Rectal smooth muscle tissue (tissue), 1 donor: Measurements from ENCODE around the gene MED31.
"Not testable (repeated sequence)": the region's sequence is repeated elsewhere in the genome, so short reads cannot be mapped to it uniquely, and the experiment has no call there.

Experiments used
- H3K27ac ChIP-seq: one replicate; pipeline ENCODE4 v1.7.0; 2013; ENCODE audit warnings: low read depth, low read length, inconsistent platforms
- H3K27me3 ChIP-seq: one replicate; pipeline ENCODE4 v1.7.0; 2013; ENCODE audit warnings: low read length; ENCODE audit not compliant: control insufficient read depth, insufficient read depth
- H3K36me3 ChIP-seq: one replicate; pipeline ENCODE4 v1.7.0; 2013; ENCODE audit warnings: low read length; ENCODE audit not compliant: control insufficient read depth, insufficient read depth
- H3K4me1 ChIP-seq: one replicate; pipeline ENCODE4 v1.7.0; 2013; ENCODE audit warnings: low read length; ENCODE audit not compliant: control insufficient read depth, insufficient read depth
- H3K4me3 ChIP-seq: one replicate; pipeline ENCODE4 v1.7.0; 2013; ENCODE audit warnings: low read length
- H3K9ac ChIP-seq: one replicate; pipeline ENCODE4 v1.7.0; 2013; ENCODE audit warnings: low read length

Gene MED31

DNA sequence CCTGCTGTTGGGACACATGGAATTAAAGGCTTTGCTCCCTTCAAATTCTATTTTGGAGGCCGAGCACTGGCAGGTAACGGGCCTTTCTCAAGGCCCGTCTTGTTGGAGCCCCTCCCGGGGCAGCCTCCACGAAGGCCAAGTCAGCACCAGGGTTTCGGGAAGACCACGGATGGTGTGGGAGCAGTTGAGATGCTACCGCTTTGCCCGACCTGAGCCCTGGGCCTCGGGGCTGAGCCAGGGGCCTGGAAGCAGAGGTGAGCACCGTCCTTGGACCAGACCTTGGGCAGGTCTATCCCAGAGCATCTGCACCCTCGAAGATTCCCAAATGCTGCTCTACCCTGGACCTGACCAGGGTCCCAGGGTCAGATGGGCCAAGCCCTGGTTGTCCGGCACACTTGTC lies 23.2 kb upstream of the MED31 start:
- H3K4me3 ChIP-seq = no peak overlapping the region
- H3K4me1 ChIP-seq = no peaks in the 10 kb centered on the region
- no peak overlapping the region for H3K27ac ChIP-seq
- H3K27me3 ChIP-seq = peaks cover 11% of the 10 kb centered on the region
- no peak overlapping the region for H3K9ac ChIP-seq
- no peaks in the 10 kb centered on the region for H3K36me3 ChIP-seq

DNA sequence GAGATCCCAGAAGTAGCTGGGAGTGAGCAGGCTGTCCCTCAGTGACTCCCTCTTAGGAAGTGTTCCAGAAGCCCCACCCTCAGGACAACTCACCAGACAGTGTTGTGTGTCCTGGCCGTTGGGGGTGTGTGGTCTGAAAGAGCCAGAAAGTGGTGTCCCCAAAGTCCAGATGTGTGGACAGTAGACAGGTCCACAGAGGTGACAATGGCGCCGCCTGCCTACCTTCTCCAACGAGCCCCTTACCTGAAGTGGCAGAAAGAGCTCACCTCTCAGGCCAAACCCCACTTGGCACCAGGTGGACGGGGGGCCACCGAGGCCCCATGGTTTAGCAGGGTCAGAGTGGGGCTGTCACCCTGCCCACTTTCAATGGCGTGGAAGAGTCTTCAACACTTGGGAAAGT lies 20.0 kb upstream of the MED31 start:
- no peak overlapping the region for H3K27ac ChIP-seq
- no peak overlapping the region for H3K9ac ChIP-seq
- no peaks in the 10 kb centered on the region for H3K4me1 ChIP-seq
- no peaks in the 10 kb centered on the region for H3K36me3 ChIP-seq
- peaks cover 4% of the 10 kb centered on the region for H3K27me3 ChIP-seq
- H3K4me3 ChIP-seq = no peak overlapping the region

DNA sequence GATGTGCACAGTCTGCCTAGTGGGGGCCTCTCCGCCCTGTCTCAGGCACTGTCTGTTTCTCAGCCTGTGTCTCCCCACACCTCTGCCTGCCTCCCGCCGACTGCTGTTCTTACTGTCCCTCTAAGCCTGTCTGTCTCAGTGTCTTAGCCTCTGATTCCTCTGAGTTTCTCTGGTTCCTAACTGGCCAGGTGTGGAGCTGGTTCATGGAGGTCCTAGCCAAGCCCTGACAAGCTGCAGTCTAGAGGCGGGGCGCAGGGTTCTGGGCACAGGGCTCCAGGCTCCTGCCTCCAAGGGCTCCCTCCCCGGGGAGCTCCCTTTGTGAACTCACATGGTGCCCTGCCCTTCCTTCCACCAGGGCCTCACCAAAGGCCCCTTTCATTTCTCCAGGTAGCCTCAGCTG lies 19.6 kb upstream of the MED31 start:
- H3K27me3 ChIP-seq = peaks cover 4% of the 10 kb centered on the region
- H3K4me3 ChIP-seq = no peak overlapping the region
- H3K4me1 ChIP-seq = no peaks in the 10 kb centered on the region
- no peaks in the 10 kb centered on the region for H3K36me3 ChIP-seq
- no peak overlapping the region for H3K9ac ChIP-seq
- no peak overlapping the region for H3K27ac ChIP-seq

GRCh38 chr17:6670571-6670970 lies 19.2 kb upstream of the MED31 start:
- Histone ChIP-seq H3K4me3 (no peak overlapping the region), H3K4me1 (no peaks in the 10 kb centered on the region), H3K27ac (no peak overlapping the region), H3K9ac (no peak overlapping the region), H3K36me3 (no peaks in the 10 kb centered on the region), H3K27me3 (peaks cover 4% of the 10 kb centered on the region)

DNA sequence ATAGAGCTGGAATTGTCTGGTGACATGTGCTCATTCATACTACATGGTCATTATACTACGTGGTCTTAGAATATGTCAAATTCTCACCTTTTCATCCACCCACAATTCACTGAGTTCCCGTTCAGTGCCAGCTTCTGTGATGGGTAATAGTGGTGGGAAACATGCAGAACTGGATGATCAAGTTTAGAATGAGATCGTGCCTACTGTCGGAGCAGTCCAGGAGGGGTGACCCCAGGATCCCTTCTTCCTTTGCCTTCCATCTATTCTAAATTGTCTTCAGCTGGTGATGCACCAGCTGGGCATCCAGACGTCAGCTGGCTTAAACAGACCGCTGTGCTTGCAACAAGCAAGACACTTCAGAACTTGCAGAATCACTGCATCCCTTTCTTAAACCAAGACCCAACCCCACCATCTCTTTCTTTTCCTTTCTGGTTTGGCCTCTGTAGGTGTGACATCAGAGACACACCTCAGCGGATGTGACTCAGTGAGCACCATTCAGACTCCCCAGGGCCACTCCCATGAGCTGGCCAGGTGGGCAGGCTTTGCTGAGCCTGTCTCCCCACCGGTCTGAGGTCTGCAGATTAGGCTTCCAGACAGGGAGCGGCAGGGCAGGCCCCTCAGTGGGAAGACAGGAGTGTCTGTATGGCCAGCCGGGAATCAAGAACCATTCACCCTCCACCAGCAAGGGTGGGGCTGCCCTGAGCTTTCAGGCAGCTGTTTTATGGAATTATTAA lies 18.2 kb upstream of the MED31 start:
- peaks cover 4% of the 10 kb centered on the region for H3K27me3 ChIP-seq
- no peak overlapping the region for H3K9ac ChIP-seq
- H3K4me3 ChIP-seq = no peak overlapping the region
- no peaks in the 10 kb centered on the region for H3K4me1 ChIP-seq
- H3K36me3 ChIP-seq = no peaks in the 10 kb centered on the region
- H3K27ac ChIP-seq = no peak overlapping the region

DNA sequence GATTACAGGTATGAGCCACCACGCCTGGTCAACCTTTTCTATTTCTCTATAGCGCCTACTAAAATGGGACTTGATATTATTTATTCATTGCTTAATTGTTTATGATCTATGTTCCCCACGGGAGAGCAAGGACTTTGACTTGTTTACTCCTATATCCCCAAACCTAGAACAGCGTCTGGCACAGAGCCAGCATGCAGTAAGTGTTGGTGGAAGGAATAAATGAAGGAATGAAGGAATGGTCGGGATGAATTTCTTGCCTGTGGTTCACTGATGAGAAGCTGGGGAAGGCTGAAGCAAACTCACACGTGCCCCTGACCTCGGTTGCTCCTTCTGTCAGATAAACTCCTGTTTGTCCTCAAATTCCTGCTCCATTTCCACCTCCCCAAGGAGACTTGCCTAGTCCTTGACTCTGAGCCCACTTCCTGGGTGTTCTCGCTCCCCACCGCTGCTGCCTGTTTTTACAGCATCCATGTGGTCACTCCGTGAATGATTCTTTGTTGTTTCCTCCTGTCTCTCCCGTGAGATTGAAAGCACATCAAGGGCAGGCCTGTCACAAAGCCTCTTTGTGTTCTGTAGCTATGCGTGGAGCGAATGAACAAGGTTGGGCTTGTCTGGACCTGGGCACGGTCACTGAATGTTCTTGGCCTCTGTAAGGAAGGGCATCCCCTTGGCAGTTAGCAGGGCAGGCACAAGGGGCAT lies 17.5 kb upstream of the MED31 start:
- H3K4me1 ChIP-seq = no peaks in the 10 kb centered on the region
- no peak overlapping the region for H3K4me3 ChIP-seq
- no peaks in the 10 kb centered on the region for H3K36me3 ChIP-seq
- no peak overlapping the region for H3K27ac ChIP-seq
- H3K9ac ChIP-seq = no peak overlapping the region
- peaks cover 4% of the 10 kb centered on the region for H3K27me3 ChIP-seq

- Histone ChIP-seq H3K27me3 (peaks cover 4% of the 10 kb centered on the region), H3K4me3 (no peak overlapping the region), H3K27ac (no peak overlapping the region), H3K36me3 (no peaks in the 10 kb centered on the region), H3K9ac (no peak overlapping the region), H3K4me1 (no peaks in the 10 kb centered on the region)
Measured at GRCh38 chr17:6668219-6668618, 16.8 kb upstream of the MED31 start.

GRCh38 chr17:6667516-6667915 lies 16.1 kb upstream of the MED31 start:
- Histone ChIP-seq H3K36me3 (no peaks in the 10 kb centered on the region), H3K27ac (no peak overlapping the region), H3K4me1 (no peaks in the 10 kb centered on the region), H3K4me3 (no peak overlapping the region), H3K9ac (no peak overlapping the region), H3K27me3 (peaks cover 4% of the 10 kb centered on the region)

- no peak overlapping the region for H3K4me3 ChIP-seq
- H3K27me3 ChIP-seq = peaks cover 4% of the 10 kb centered on the region
- no peak overlapping the region for H3K27ac ChIP-seq
- H3K36me3 ChIP-seq = no peaks in the 10 kb centered on the region
- no peaks in the 10 kb centered on the region for H3K4me1 ChIP-seq
- H3K9ac ChIP-seq = no peak overlapping the region
Measured at GRCh38 chr17:6666557-6666956, 15.2 kb upstream of the MED31 start.

DNA sequence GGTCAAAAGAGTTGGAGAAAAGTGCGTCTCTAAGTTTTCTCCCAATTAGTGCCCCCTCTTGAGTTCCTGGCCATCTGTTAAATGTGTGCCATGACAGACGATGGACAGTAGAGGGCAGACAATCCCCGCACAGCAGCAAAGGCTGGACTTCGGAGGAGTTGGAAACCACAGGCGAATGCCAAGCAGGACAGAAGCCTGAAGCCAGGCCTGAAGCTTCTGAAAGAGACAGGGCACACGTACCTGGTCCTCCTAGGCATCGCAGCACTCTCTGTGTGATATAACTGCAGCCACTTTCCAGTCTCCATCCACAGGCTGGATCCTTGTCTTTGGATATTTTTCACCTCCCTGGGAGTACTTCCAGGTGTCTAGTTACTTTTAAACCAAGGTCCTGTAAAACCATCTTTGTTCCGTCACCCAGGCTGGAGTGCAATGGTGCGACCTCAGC lies 14.7 kb upstream of the MED31 start:
- Histone ChIP-seq H3K36me3 (no peaks in the 10 kb centered on the region), H3K27me3 (peaks cover 4% of the 10 kb centered on the region), H3K4me3 (no peak overlapping the region), H3K4me1 (no peaks in the 10 kb centered on the region), H3K9ac (no peak overlapping the region), H3K27ac (no peak overlapping the region)

DNA sequence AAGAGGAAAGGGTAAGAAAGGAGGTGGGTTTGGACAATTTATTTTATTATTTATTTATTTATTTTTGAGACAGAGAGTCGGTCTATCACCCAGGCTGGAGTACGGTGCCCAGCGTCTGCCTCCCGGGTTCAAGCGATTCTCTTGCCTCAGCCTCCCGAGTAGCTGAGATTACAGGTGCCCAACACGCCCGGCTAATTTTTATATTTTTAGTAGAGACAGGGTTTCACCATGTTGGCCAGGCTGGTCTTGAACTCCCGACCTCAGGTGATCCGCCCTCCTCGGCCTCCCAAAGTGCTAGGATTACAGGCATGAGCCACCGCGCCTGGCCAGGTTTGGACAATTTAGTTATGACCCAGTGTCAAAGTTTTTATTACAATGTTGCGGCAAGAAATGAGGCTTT lies 11.8 kb upstream of the MED31 start:
- H3K27me3 ChIP-seq, H3K27ac ChIP-seq, H3K4me3 ChIP-seq, H3K4me1 ChIP-seq, H3K36me3 ChIP-seq, H3K9ac ChIP-seq: not testable (repeated sequence)

GRCh38 chr17:6661464-6661848 lies 10.1 kb upstream of the MED31 start:
- H3K36me3 ChIP-seq = no peaks in the 10 kb centered on the region
- no peak overlapping the region for H3K27ac ChIP-seq
- no peak overlapping the region for H3K9ac ChIP-seq
- peaks cover 2% of the 10 kb centered on the region for H3K27me3 ChIP-seq
- no peaks in the 10 kb centered on the region for H3K4me1 ChIP-seq
- no peak overlapping the region for H3K4me3 ChIP-seq
